OCI-LY7 (cell line): ENCODE data around the gene DAGLA. TPM values are rescaled to one million over a fixed set of nuclear protein-coding genes. Genes with fewer than 3 reads are reported as not detected.
A peak's percentile ranks its signal among the peaks of the same experiment; 100 is the strongest.

ENCODE experiments used
- BruUV-seq: library from RNA; stranded (reverse); fragments of 400-500 nt; replicated peaks from 2 replicates; lab custom pipeline; 2021; lab: Mats Ljungman, UMichigan
- CTCF ChIA-PET: fragments of 300-600 bp; sonication (Branson Sonifier 250); formaldehyde crosslinking; loops from one replicate; lab custom pipeline; 2022; ENCODE audit warnings: antibody characterized with exemption; ENCODE audit not compliant: unreplicated experiment; lab: Charles Lee
- POLR2A ChIA-PET: fragments of 300-600 bp; sonication (Branson Sonifier 250); formaldehyde crosslinking; loops from one replicate; lab custom pipeline; 2022; ENCODE audit warnings: antibody characterized with exemption; lab: Charles Lee
- DNase-seq: peaks from one replicate; pipeline ENCODE4 v3.0.0-alpha.2; 2015; ENCODE audit warnings: low spot score
- H2AFZ ChIP-seq: fragments of 200-600 bp; sonication (generic), shearing (Covaris generic); 2 replicates; pipeline ENCODE4 v1.6.1; 2014; ENCODE audit warnings: mild to moderate bottlenecking, antibody characterized with exemption, low read length, moderate library complexity
- H3K27ac ChIP-seq: fragments of 200-600 bp; sonication (generic); 2 replicates; pipeline ENCODE4 v1.5.1; 2014; ENCODE audit warnings: mixed run types, low read depth, mild to moderate bottlenecking, moderate library complexity, low read length, inconsistent platforms; ENCODE audit not compliant: poor library complexity, severe bottlenecking
- H3K36me3 ChIP-seq: fragments of 200-600 bp; sonication (generic); 2 replicates; pipeline ENCODE4 v1.6.1; 2014; ENCODE audit warnings: mild to moderate bottlenecking, antibody characterized with exemption, low read length, moderate library complexity, mixed read lengths; ENCODE audit not compliant: insufficient read depth
- H3K4me1 ChIP-seq: fragments of 200-600 bp; sonication (generic); 2 replicates; pipeline ENCODE4 v1.5.1; 2014; ENCODE audit warnings: mild to moderate bottlenecking, low read length; ENCODE audit not compliant: insufficient read depth, poor library complexity, severe bottlenecking
- H3K4me2 ChIP-seq: fragments of 200-600 bp; sonication (generic); 2 replicates; pipeline ENCODE4 v1.6.1; 2014; ENCODE audit warnings: mild to moderate bottlenecking, low read length
- H3K4me3 ChIP-seq: fragments of 200-600 bp; sonication (generic); 2 replicates; pipeline ENCODE4 v1.5.1; 2014; ENCODE audit warnings: mild to moderate bottlenecking, low read depth, low read length; ENCODE audit not compliant: poor library complexity, severe bottlenecking
- H3K79me2 ChIP-seq: fragments of 200-600 bp; sonication (generic); 2 replicates; pipeline ENCODE4 v1.6.1; 2016; ENCODE audit warnings: low read depth, mild to moderate bottlenecking, low read length, moderate library complexity, mixed read lengths; ENCODE audit not compliant: insufficient read depth
- H3K9me2 ChIP-seq: fragments of 200-600 bp; sonication (generic); 2 replicates; pipeline ENCODE4 v1.6.1; 2016; ENCODE audit warnings: mild to moderate bottlenecking, low read length, mixed read lengths; ENCODE audit not compliant: insufficient read depth
- H3K9me3 ChIP-seq: fragments of 200-600 bp; sonication (generic); 2 replicates; pipeline ENCODE4 v1.6.1; 2014; ENCODE audit warnings: mild to moderate bottlenecking, mixed run types, low read length, mixed read lengths
- H4K20me1 ChIP-seq: fragments of 200-600 bp; sonication (generic); 2 replicates; pipeline ENCODE4 v1.6.1; 2014; ENCODE audit warnings: mild to moderate bottlenecking, antibody characterized with exemption, low read length, moderate library complexity, mixed read lengths; ENCODE audit not compliant: insufficient read depth
- CTCF ChIP-seq: fragments of 200-600 bp; sonication (generic); conservative IDR thresholded peaks from 2 replicates; pipeline ENCODE4 v1.5.1; 2014; ENCODE audit warnings: mild to moderate bottlenecking, antibody characterized with exemption, low read length, moderate library complexity, mixed read lengths
- EZH2phosphoT487 ChIP-seq: fragments of 200-600 bp; sonication (generic); IDR thresholded peaks from 2 replicates; pipeline ENCODE4 v1.6.1; 2018; ENCODE audit warnings: low read depth, borderline replicate concordance, mild to moderate bottlenecking, mixed run types, antibody characterized with exemption, low read length, moderate library complexity, mixed read lengths
- intact Hi-C: fragments of 100-400 bp; cut with micrococcal nuclease; formaldehyde crosslinking; loops from one replicate; pipeline ENCODE4 v1.10.0; 2022; ENCODE audit not compliant: unreplicated experiment
- total RNA-seq, 2 experiments: library from RNA; depleted of rRNA in 1 of 2; stranded (reverse); fragments of >200 nt in 1 of 2; shearing (Covaris generic) in 1 of 2; gene quantifications; 2 replicates each; pipeline ENCODE4 v1.2.3, GENCODE V29; 2014 to 2022

Gene DAGLA
- total RNA-seq, 2 experiments from 2014 or later, result not detected

- no peak overlapping the region for H3K27ac ChIP-seq
These were observed 74.6 kb downstream of the DAGLA start for GRCh38 chr11:61754534-61755482.

GRCh38 chr11:61756147-61756451, 75.9 kb downstream of the DAGLA start:
- H3K9me3 ChIP-seq, result no peaks in the 10 kb centered on the region
- no TSS peak for BruUV-seq
- no peak for DNase-seq
- H2AFZ ChIP-seq, result no peak overlapping the region
- no peaks in the 10 kb centered on the region for H3K9me2 ChIP-seq
- no peaks in the 10 kb centered on the region for H4K20me1 ChIP-seq
- POLR2A ChIA-PET, result no interaction called here
- H3K4me2 ChIP-seq, result no peak overlapping the region
- H3K27ac ChIP-seq, result no peak overlapping the region
- H3K4me1 ChIP-seq, result peaks cover 10% of the 10 kb centered on the region
- no peak overlapping the region for H3K4me3 ChIP-seq
- CTCF ChIA-PET, result no interaction called here
- TF ChIP-seq EZH2phosphoT487, result no peak
- no peaks in the 10 kb centered on the region for H3K36me3 ChIP-seq
- H3K79me2 ChIP-seq, result no peaks in the 10 kb centered on the region
- intact Hi-C loops, result no loop called here

More at GRCh38 chr11:61754534-61755482, 74.6 kb downstream of the DAGLA start:
- BruUV-seq, result no TSS peak
- POLR2A ChIA-PET, result no interaction called here
- no peaks in the 10 kb centered on the region for H3K79me2 ChIP-seq
- no peak overlapping the region for H3K4me3 ChIP-seq
- CTCF ChIA-PET, result no interaction called here
- DNase-seq, result no peak
- H2AFZ ChIP-seq, result no peak overlapping the region
- no peaks in the 10 kb centered on the region for H3K9me3 ChIP-seq
- H3K36me3 ChIP-seq, result no peaks in the 10 kb centered on the region
- TF ChIP-seq CTCF, result no peak
- no peak for TF ChIP-seq EZH2phosphoT487
- peaks cover 10% of the 10 kb centered on the region for H3K4me1 ChIP-seq
- no peaks in the 10 kb centered on the region for H4K20me1 ChIP-seq
- intact Hi-C loops, result no loop called here
- H3K9me2 ChIP-seq, result no peaks in the 10 kb centered on the region
- H3K4me2 ChIP-seq, result no peak overlapping the region

GRCh38 chr11:61756452-61757212, 76.4 kb downstream of the DAGLA start:
- Histone ChIP-seq H3K9me2 (no peaks in the 10 kb centered on the region), H3K79me2 (no peaks in the 10 kb centered on the region), H3K27ac (no peak overlapping the region), H3K9me3 (no peaks in the 10 kb centered on the region), H2AFZ (0 out of 2 replicates have a peak overlapping the region, but pooled peaks have one; percentile 4), H3K4me1 (peaks cover 10% of the 10 kb centered on the region), H3K4me3 (no peak overlapping the region), H3K36me3 (no peaks in the 10 kb centered on the region), H3K4me2 (0 out of 2 replicates have a peak overlapping the region, but pooled peaks have one; percentile 10), H4K20me1 (no peaks in the 10 kb centered on the region)
- no TSS peak for BruUV-seq
- intact Hi-C loops, result no loop called here
- ChIA-PET POLR2A (no interaction called here), CTCF (no interaction called here)
- no peak for DNase-seq
- TF ChIP-seq CTCF (no peak), EZH2phosphoT487 (no peak)
